A673 (cell line): ENCODE measurements around the gene TBC1D26. TPM values are rescaled to one million over a fixed set of nuclear protein-coding genes. Genes with fewer than 3 reads are reported as not detected.
"Not testable (repeated sequence)": the region's sequence is repeated elsewhere in the genome, so short reads cannot be mapped to it uniquely, and the experiment has no call there.

Experiments used
- BruUV-seq: library from RNA; stranded (reverse); fragments of 400-500 nt; replicated peaks from 2 replicates; lab custom pipeline; 2021; lab: Mats Ljungman, UMichigan
- CTCF ChIA-PET: fragments of 300-600 bp; sonication (Branson Sonifier 250); formaldehyde crosslinking; loops from one replicate; lab custom pipeline; 2022; ENCODE audit warnings: antibody characterized with exemption; lab: Charles Lee
- POLR2A ChIA-PET: fragments of 300-600 bp; sonication (Branson Sonifier 250); formaldehyde crosslinking; loops from one replicate; lab custom pipeline; 2022; ENCODE audit warnings: antibody characterized with exemption; ENCODE audit not compliant: low non-redundant PET; lab: Charles Lee
- DNase-seq: peaks from one replicate; pipeline ENCODE4 v3.0.0-alpha.2; 2015; ENCODE audit warnings: low spot score
- H3K27ac ChIP-seq: fragments of 200-600 bp; sonication (generic); 2 replicates; pipeline ENCODE4 v1.5.1; 2016; ENCODE audit warnings: mixed run types, low read depth, mild to moderate bottlenecking, mixed read lengths, antibody characterized with exemption, low read length; ENCODE audit not compliant: poor library complexity, severe bottlenecking
- H3K27me3 ChIP-seq: fragments of 200-600 bp; sonication (generic); replicated peaks from 2 replicates; pipeline ENCODE4 v1.6.1; 2017; ENCODE audit warnings: mixed run types, low read depth, mild to moderate bottlenecking, mixed read lengths, antibody characterized with exemption, low read length; ENCODE audit not compliant: insufficient read depth, poor library complexity
- H3K36me3 ChIP-seq: fragments of 200-600 bp; sonication (generic); 2 replicates; pipeline ENCODE4 v1.6.1; 2016; ENCODE audit warnings: mixed run types, mild to moderate bottlenecking, mixed read lengths, antibody characterized with exemption, low read length; ENCODE audit not compliant: insufficient read depth, poor library complexity, severe bottlenecking
- H3K4me1 ChIP-seq: fragments of 200-600 bp; sonication (generic); 2 replicates; pipeline ENCODE4 v1.6.1; 2017; ENCODE audit warnings: mixed run types, mild to moderate bottlenecking, mixed read lengths, antibody characterized with exemption, low read length; ENCODE audit not compliant: insufficient read depth, poor library complexity, severe bottlenecking
- H3K4me3 ChIP-seq: fragments of 200-600 bp; sonication (generic); 2 replicates; pipeline ENCODE4 v1.5.1; 2016; ENCODE audit warnings: low read depth, mixed run types, mild to moderate bottlenecking, mixed read lengths, low read length; ENCODE audit not compliant: poor library complexity, severe bottlenecking
- H3K9me3 ChIP-seq: fragments of 200-600 bp; sonication (generic); 2 replicates; pipeline ENCODE4 v1.6.1; 2016; ENCODE audit warnings: mixed run types, low read depth, mild to moderate bottlenecking, mixed read lengths, antibody characterized with exemption, low read length; ENCODE audit not compliant: poor library complexity, severe bottlenecking
- EZH2 ChIP-seq: fragments of 200-600 bp; sonication (generic); IDR thresholded peaks from 2 replicates; pipeline ENCODE4 v1.6.1; 2017; ENCODE audit warnings: borderline replicate concordance, low read depth, mild to moderate bottlenecking, mixed read lengths, antibody characterized with exemption, low read length; ENCODE audit not compliant: poor library complexity, severe bottlenecking
- intact Hi-C: fragments of 100-400 bp; cut with micrococcal nuclease; formaldehyde crosslinking; loops from one replicate; pipeline ENCODE4 v1.10.0; 2022; ENCODE audit not compliant: unreplicated experiment
- total RNA-seq: library from RNA; stranded (reverse); gene quantifications from 2 replicates; pipeline ENCODE4 v1.2.3, GENCODE V29; 2021
- TF ChIP-seq, protein P1 (sequence below): fragments of 300-800, 200-600 bp; sonication (generic); conservative IDR thresholded peaks from 2 replicates; pipeline ENCODE4 v1.5.1; 2017; ENCODE audit warnings: low read depth, mild to moderate bottlenecking, antibody characterized with exemption, low read length, moderate library complexity, mixed read lengths

Gene TBC1D26
- total RNA-seq, 1 experiment from 2014 or later, result 0.11 TPM

GRCh38 chr17:15783461-15783860 is 51.4 kb downstream of the TBC1D26 start:
- Histone ChIP-seq H3K27ac (no peak overlapping the region), H3K9me3 (no peaks in the 10 kb centered on the region), H3K4me3 (no peak overlapping the region), H3K27me3 (peaks cover 3% of the 10 kb centered on the region), H3K4me1 (no peaks in the 10 kb centered on the region), H3K36me3 (no peaks in the 10 kb centered on the region)
- POLR2A ChIA-PET, result no interaction called here
- BruUV-seq, result no TSS peak
- no peak for DNase-seq
- CTCF ChIA-PET, result no interaction called here
- TF ChIP-seq, protein P1, sequence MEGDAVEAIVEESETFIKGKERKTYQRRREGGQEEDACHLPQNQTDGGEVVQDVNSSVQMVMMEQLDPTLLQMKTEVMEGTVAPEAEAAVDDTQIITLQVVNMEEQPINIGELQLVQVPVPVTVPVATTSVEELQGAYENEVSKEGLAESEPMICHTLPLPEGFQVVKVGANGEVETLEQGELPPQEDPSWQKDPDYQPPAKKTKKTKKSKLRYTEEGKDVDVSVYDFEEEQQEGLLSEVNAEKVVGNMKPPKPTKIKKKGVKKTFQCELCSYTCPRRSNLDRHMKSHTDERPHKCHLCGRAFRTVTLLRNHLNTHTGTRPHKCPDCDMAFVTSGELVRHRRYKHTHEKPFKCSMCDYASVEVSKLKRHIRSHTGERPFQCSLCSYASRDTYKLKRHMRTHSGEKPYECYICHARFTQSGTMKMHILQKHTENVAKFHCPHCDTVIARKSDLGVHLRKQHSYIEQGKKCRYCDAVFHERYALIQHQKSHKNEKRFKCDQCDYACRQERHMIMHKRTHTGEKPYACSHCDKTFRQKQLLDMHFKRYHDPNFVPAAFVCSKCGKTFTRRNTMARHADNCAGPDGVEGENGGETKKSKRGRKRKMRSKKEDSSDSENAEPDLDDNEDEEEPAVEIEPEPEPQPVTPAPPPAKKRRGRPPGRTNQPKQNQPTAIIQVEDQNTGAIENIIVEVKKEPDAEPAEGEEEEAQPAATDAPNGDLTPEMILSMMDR, result no peak
- no peak for TF ChIP-seq EZH2
- intact Hi-C loops, result no loop called here

DNA sequence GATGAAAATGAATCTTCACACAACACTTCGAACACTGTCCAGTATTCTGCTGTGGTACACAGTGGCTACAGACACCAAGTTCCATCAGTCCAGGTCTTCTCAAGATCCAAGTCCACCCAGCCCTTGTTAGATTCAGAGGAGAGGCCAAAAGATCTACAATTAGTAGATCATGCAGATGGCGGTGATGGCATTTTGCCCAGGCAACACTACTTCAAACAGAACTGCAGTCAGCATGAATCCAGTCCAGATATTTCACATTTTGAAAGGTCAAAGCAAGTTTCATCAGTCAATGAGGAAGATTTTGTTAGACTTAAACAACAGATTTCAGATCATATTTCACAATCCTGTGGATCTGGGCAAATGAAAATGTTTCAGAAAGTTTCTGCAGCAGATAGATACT is 52.3 kb downstream of the TBC1D26 start:
- H3K27ac ChIP-seq, H3K9me3 ChIP-seq, intact Hi-C loops, DNase-seq, H3K36me3 ChIP-seq, POLR2A ChIA-PET, H3K4me1 ChIP-seq, H3K27me3 ChIP-seq, CTCF ChIA-PET, H3K4me3 ChIP-seq, BruUV-seq: not testable (repeated sequence)

- BruUV-seq, H3K4me1 ChIP-seq, intact Hi-C loops, H3K9me3 ChIP-seq, H3K27ac ChIP-seq, H3K36me3 ChIP-seq, DNase-seq, H3K27me3 ChIP-seq, H3K4me3 ChIP-seq, CTCF ChIA-PET, POLR2A ChIA-PET: not testable (repeated sequence)
Observed at GRCh38 chr17:15787363-15788075, 55.4 kb downstream of the TBC1D26 start.

- H3K27me3 ChIP-seq, result not testable (repeated sequence)
Observed at GRCh38 chr17:15788365-15788764, 56.3 kb downstream of the TBC1D26 start.

More at GRCh38 chr17:15788365-15788764, 56.3 kb downstream of the TBC1D26 start:
- CTCF ChIA-PET, result interaction anchor here (0.7 kb wide), 1 partner anchor 208 kb away, joined by 3 read pairs; no protein-coding TSS in a partner anchor
- POLR2A ChIA-PET, H3K9me3 ChIP-seq, H3K36me3 ChIP-seq, intact Hi-C loops, H3K27ac ChIP-seq, BruUV-seq, DNase-seq, H3K4me1 ChIP-seq, H3K4me3 ChIP-seq: not testable (repeated sequence)

Other genes starting within 250 kb of the TBC1D26 start
- gene TVP23C, start 168.8 kb upstream of the TBC1D26 start, total RNA-seq, result 7.4 and 8.5 TPM in 2 replicates
- gene FBXW10B, start 112.6 kb upstream of the TBC1D26 start, total RNA-seq, result 1.0 and 1.5 TPM in 2 replicates
- 61.6 and 62.5 TPM in 2 replicates for gene TRIM16, start 48.0 kb upstream of the TBC1D26 start, total RNA-seq
- 79.4 and 82.0 TPM in 2 replicates for gene ZNF286A, start 32.5 kb upstream of the TBC1D26 start, total RNA-seq
- gene ADORA2B, start 212.8 kb downstream of the TBC1D26 start, total RNA-seq, result 3.9 and 5.9 TPM in 2 replicates